Esophagus muscularis mucosa (tissue), 4 donors: ENCODE results near the gene TOR2A. TPM values are rescaled to one million over a fixed set of nuclear protein-coding genes. Genes with fewer than 3 reads are reported as not detected.
A peak's percentile ranks its signal among the peaks of the same experiment; 100 is the strongest.

Source experiments
- DNase-seq: peaks from one replicate; pipeline ENCODE4 v3.0.0-alpha.2; 2017; ENCODE audit errors: extremely low spot score
- H3K27ac ChIP-seq, 4 donors: fragments of 200-600 bp; sonication (generic); replicated peaks in 1 of 4; 1 replicate in 3 of 4; 2 replicates in 1 of 4; pipeline ENCODE4 v1.5.1; 2016 to 2019; ENCODE audit warnings: mild to moderate bottlenecking in 1 of 4
- H3K27me3 ChIP-seq, 4 donors: fragments of 200-600 bp; sonication (generic); one replicate each; pipeline versions ENCODE4 v1.5.1 to v1.6.0; 2016 to 2019
- H3K36me3 ChIP-seq, 4 donors: fragments of 200-600 bp; sonication (generic); one replicate each; pipeline ENCODE4 v1.5.1; 2016 to 2019
- H3K4me1 ChIP-seq, 4 donors: fragments of 200-600 bp; sonication (generic); one replicate each; pipeline ENCODE4 v1.5.1; 2016 to 2019
- H3K4me3 ChIP-seq, 4 donors: fragments of 200-600 bp; sonication (generic); 1 replicate in 2 of 4; 2 replicates in 2 of 4; pipeline ENCODE4 v1.5.1; 2016 to 2019; ENCODE audit warnings: mild to moderate bottlenecking in 4 of 4, moderate library complexity in 1 of 4
- H3K9me3 ChIP-seq, 4 donors: fragments of 200-600 bp; sonication (generic); 1 replicate in 3 of 4; 2 replicates in 1 of 4; pipeline ENCODE4 v1.5.1; 2016 to 2019
- CTCF ChIP-seq, 3 experiments: fragments of 200-600 bp in 2 of 3; fragments of 450-650 bp in 1 of 3; sonication (generic) in 2 of 3; IDR thresholded peaks; one replicate each; pipeline ENCODE4 v1.5.1; 2017 to 2019; ENCODE audit warnings: antibody characterized with exemption in 3 of 3, mild to moderate bottlenecking in 2 of 3, moderate library complexity in 1 of 3
- EP300 ChIP-seq: sonication (generic); formaldehyde crosslinking; IDR thresholded peaks from one replicate; pipeline ENCODE4 v1.6.1; 2017; ENCODE audit warnings: antibody characterized with exemption
- POLR2A ChIP-seq: fragments of 450-650 bp; IDR thresholded peaks from one replicate; pipeline ENCODE4 v1.6.1; 2017; ENCODE audit warnings: antibody characterized with exemption, moderate library complexity, mild to moderate bottlenecking, low read depth
- POLR2AphosphoS5 ChIP-seq, 2 donors: sonication (generic); formaldehyde crosslinking; IDR thresholded peaks; one replicate each; pipeline ENCODE4 v1.6.1; 2017; ENCODE audit warnings: antibody characterized with exemption in 2 of 2
- WGBS: methylation state at CpG from one replicate; pipeline ENCODE4 v1.1.5; 2018; 5-methylcytosine and 5-hydroxymethylcytosine counted together
- intact Hi-C: fragments of 100-400 bp; cut with DNase I; formaldehyde crosslinking; loops from one replicate; pipeline ENCODE4 v1.15.1; 2023
- total RNA-seq, 4 donors: library from RNA; depleted of rRNA; stranded (reverse); fragments of >200 nt; gene quantifications; one replicate each; pipeline versions ENCODE4 v1.1.0 to v1.2.1, GENCODE V29; 2016

Gene TOR2A
- total RNA-seq, 4 donors from 2014 or later, result 5.4 to 9.2 (median 7.0) TPM

- intact Hi-C loops, result no loop called here
- Histone ChIP-seq H3K4me1 (peaks cover under 1 to 5% (median 4%) of the 10 kb centered on the region in 4 donors), H3K27ac (no peak overlapping the region), H3K9me3 (no peaks in the 10 kb centered on the region), H3K27me3 (peaks cover 0 to 63% (median 7%) of the 10 kb centered on the region in 4 donors), H3K4me3 (no peak overlapping the region), H3K36me3 (peaks cover 0 to 78% (median 30%) of the 10 kb centered on the region in 4 donors)
- WGBS, result 90% methylated on average over 12 of the region's 26 CpGs
- DNase-seq, result no peak
- no peak for TF ChIP-seq POLR2AphosphoS5 (IDR thresholded peaks at IDR 0.05)
- no peak for TF ChIP-seq EP300
- no peak for TF ChIP-seq POLR2A
- no peak for TF ChIP-seq CTCF (IDR thresholded peaks at IDR 0.05)
These were observed 14.1 kb upstream of the TOR2A start for GRCh38 chr9:127749090-127749787.

GRCh38 chr9:127746959-127747569, 12.0 kb upstream of the TOR2A start:
- TF ChIP-seq POLR2AphosphoS5 (IDR thresholded peaks at IDR 0.05) (no peak), CTCF (IDR thresholded peaks at IDR 0.05) (no peak), EP300 (no peak), POLR2A (no peak)
- WGBS, result 72% methylated on average over 10 of the region's 15 CpGs

GRCh38 chr9:127744398-127745110, 9.5 kb upstream of the TOR2A start:
- no peaks in the 10 kb centered on the region for H3K9me3 ChIP-seq
- peaks cover 0 to 97% (median 33%) of the 10 kb centered on the region in 4 donors for H3K36me3 ChIP-seq
- H3K4me1 ChIP-seq, result peaks cover 24 to 30% (median 26%) of the 10 kb centered on the region in 4 donors
- DNase-seq, result no peak
- 89% methylated on average over 15 of the region's 19 CpGs for WGBS
- H3K27me3 ChIP-seq, result peaks cover 0 to 52% (median 7%) of the 10 kb centered on the region in 4 donors
- no peak for TF ChIP-seq EP300
- TF ChIP-seq CTCF (IDR thresholded peaks at IDR 0.05), result no peak
- TF ChIP-seq POLR2AphosphoS5 (IDR thresholded peaks at IDR 0.05), result no peak
- no peak for TF ChIP-seq POLR2A
- intact Hi-C loops, result no loop called here
- no peak overlapping the region for H3K4me3 ChIP-seq
- H3K27ac ChIP-seq, result no peak overlapping the region

More at GRCh38 chr9:127746959-127747569, 12.0 kb upstream of the TOR2A start:
- Histone ChIP-seq H3K27me3 (peaks cover 0 to 61% (median 7%) of the 10 kb centered on the region in 4 donors), H3K27ac (no peak overlapping the region), H3K4me3 (no peak overlapping the region), H3K9me3 (no peaks in the 10 kb centered on the region), H3K4me1 (peaks cover 6 to 11% (median 9%) of the 10 kb centered on the region in 4 donors), H3K36me3 (peaks cover 0 to 98% (median 37%) of the 10 kb centered on the region in 4 donors)
- no peak for DNase-seq
- intact Hi-C loops, result no loop called here

GRCh38 chr9:127742435-127743088, 7.5 kb upstream of the TOR2A start:
- H3K36me3 ChIP-seq, result peaks cover 0 to 95% (median 25%) of the 10 kb centered on the region in 4 donors
- peak overlapping the region; percentile 20 to 59 (median 30) for H3K27ac ChIP-seq
- intact Hi-C loops, result no loop called here
- H3K9me3 ChIP-seq, result no peaks in the 10 kb centered on the region
- H3K4me3 ChIP-seq, result peak overlapping the region; percentile 21 to 36 (median 30)
- H3K27me3 ChIP-seq, result peaks cover 0 to 53% (median 7%) of the 10 kb centered on the region in 4 donors
- no peak for DNase-seq
- TF ChIP-seq CTCF (IDR thresholded peaks at IDR 0.05) (no peak), POLR2AphosphoS5 (IDR thresholded peaks at IDR 0.05) (peak in 1 of 2 donors; percentile 42)
- H3K4me1 ChIP-seq, result peaks cover 24 to 31% (median 27%) of the 10 kb centered on the region in 4 donors
- 40% methylated on average over 29 of the region's 33 CpGs for WGBS
